T-helper 1 cell (primary cell): ENCODE measurements around the gene KRAS.

ENCODE experiments used
- DNase-seq, 5 donors: peaks; one replicate each; pipeline ENCODE4 v3.0.0-alpha.2; 2012 to 2020

Gene KRAS

DNA sequence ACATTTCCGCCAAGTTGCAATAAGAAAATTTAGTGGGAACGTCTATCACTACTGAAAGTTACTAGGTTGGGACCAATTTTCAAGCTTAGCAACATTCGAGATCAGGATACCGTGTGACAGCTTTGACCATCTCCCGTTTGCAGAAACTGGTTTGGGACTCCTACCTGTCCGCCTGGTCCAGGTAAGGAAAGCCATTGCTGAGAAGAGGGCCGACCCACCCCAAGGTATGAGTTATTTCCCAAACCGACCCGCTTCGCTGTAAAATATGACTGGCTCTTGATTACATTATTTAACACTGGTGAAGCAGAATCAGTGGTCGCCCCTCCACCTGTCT lies 56.0 kb downstream of the KRAS start:
- no peak for DNase-seq

GRCh38 chr12:25194214-25194613 lies 56.5 kb downstream of the KRAS start:
- no peak for DNase-seq

DNA sequence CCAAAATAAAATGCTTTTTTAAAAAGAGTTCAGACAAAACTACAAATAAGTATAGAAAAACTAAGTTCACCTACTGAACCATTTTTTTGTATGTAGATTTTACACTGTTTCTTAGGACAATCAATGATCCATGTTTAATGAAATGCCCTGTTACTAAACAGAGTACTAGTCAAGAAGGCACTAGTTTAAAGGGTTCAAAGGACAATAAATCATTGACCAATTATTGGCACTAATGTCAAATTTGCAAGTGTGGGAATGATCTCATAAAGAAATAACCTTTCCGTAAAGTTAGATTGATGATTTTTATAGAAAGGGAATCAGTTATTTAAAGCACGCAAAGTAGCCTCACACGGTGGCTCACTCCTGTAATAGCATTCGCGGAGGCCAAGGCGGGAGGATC lies 59.9 kb downstream of the KRAS start:
- DNase-seq = no peak

- DNase-seq = no peak
These were observed 61.1 kb downstream of the KRAS start for GRCh38 chr12:25189656-25190055.

GRCh38 chr12:25187781-25188180 lies 62.9 kb downstream of the KRAS start:
- no peak for DNase-seq

DNA sequence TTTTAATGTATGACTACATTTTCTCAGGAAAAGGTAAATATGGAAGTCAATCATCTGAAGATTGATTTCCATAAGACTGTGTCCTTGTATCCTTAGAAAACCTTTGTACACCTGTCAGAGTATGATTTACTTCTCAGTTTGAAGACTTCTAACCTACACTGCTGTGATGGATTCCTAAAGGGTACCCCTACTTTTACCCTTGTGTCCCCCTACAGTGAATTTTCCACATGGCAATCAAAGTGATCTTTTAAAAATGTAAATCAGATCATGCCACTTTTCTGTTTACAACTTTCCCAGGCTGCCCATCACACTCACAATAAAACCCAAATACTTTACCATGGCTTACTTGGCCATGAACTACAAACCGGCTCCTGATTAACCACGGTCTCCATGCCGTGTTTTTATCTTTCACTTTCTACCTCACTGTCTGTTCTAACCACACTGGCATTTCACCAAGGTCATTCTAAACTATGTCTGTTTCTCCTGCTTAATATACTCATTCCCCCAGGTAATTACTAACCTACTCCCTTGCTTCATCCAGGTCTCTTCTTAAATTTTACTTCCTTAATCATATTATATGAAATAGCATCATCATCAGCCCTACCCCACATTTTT lies 63.8 kb downstream of the KRAS start:
- DNase-seq = peak in 1 of 5 donors; percentile 40

DNA sequence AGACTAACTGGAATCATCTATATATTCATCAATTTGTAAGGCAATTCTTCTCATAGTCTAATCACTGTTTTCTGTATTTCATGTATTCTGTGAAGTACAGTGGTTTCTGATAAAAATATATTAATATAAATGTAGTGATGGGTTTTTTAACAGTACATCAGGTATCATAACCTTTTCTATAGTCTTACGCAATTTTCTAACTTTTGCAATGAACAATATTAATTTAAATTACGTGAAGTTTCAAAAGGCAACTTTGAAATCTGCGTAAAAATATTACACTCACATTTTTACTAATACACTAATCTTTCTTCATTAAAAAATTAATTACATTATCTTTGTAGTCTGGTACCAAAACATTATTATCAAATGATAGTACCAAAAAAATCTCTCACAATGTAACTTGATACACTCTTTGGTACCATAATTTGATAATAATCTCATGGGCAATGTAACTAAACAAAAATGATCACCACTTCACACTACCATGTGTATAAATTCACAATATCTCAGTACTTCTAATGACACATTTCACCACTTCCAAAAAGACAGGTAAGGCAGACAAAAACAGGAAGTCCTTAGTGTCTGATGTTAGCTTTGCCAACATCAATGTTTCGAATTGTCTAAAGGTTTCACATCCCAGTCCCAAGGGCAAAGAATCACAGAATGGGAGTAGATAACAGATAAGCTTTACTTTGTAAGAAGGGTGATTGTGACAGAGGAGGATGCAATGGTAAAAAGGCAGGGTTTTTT lies 64.5 kb downstream of the KRAS start:
- DNase-seq = peak in 1 of 5 donors; percentile 9

DNA sequence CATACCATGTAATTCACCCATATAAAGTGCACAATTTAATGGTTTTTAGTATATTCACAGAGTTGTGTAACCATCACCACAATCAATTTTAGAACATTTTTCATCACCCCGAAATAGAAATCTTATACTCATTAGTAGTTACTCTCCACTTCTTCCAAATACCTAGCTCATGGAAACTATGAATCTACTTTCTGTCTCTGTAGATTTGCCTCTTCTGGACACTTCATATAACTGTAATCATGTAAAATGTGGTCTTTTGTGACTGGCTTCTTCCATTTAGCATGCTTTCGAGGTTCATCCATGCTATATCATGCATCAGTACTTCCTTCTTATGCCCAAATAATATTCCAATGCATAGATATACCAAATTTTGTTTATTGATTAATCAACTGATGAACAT lies 66.6 kb downstream of the KRAS start:
- no peak for DNase-seq

DNA sequence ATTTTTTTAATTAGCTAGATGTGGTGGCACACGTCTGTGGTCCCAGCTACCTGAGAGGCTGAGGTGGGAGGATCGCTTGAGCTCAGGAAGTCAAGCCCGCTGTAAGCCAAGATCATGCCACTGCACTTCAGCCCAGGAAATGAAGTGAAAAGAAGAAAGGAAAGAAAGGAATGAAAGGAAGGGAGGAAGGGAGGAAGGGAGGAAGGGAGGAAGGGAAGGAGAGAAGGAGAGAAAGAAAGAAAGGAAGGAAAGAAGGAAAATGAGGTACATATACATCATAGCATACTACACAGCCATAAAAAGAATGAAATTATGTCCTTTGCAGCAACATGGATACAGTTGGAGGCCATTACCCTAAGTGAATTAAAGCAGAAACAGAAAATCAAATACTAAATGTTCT lies 68.0 kb downstream of the KRAS start:
- no peak for DNase-seq

DNA sequence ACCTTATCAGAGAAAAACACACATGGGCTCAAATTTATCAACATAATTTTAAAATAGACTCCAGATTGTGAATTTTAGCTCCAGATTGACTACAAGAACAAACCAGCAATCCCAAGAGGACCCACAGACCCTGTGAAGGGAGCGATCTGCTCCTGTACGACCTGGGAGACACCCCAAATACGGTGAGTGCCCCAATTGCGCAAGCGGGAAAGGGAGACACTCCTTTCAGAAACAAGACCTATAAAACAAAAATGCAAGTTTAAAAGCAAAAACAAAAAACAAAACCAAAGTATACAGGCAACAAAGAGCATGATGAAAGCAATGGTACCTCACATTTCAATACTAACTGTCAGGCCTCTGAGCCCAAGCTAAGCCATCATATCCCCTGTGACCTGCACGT lies 87.9 kb downstream of the KRAS start:
- DNase-seq = no peak

DNA sequence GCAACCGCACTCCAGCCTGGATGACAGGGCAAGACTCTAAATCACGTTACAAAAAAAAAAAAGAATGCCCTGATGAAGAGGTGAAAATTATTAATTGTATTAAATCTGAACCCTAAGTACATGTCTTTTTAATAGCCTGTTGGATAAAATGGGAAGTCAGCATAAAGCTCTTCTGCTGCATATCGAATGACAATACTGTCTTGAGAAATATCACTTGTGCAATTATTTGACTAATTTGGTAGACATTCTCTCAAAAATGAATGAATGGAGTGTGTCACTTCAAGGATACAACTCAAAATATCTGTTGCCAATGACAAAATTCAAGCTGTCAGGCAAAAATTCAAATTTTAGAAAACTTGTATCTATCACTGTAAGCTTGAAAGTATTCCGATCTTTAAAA lies 94.7 kb downstream of the KRAS start:
- no peak for DNase-seq

DNA sequence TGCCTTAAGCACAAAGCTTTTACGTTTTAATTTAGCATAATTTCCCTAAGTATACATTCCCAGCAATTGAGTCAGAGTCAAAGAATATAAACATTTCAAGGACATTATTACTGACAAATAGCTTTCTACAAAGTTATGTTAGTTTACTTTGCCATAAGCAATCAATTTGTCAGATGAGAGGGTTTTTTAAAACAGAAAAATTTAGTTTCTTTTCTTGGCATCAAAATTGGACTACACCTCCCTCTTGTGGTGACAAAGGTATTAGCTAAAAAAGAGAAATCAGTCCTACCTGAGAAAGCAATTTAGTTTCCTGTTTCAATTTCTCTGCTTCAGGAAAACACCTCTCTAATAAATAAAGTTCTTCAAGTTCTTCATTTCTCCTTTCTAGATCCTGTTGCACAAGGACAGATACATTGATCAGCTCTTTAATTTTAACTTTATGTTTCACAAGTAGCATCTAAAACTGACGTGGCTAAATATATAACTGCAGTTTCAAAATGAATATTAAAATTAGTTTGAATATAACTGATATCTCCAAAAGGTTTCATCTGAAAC lies 95.6 kb downstream of the KRAS start:
- peak in 1 of 5 donors; percentile 50 for DNase-seq
